Stimulated activated CD4-positive, alpha-beta T cell treated with anti-CD3 and anti-CD28 coated beads, TNF-alpha, amount 100 ng/mL, for 4 hours (primary cell): ENCODE measurements around the gene TAP2.

Experiments
- DNase-seq, 3 experiments: peaks; one replicate each; pipeline ENCODE4 v3.0.0-alpha.2; 2020; ENCODE audit warnings: low read depth in 3 of 3

Gene TAP2

DNA sequence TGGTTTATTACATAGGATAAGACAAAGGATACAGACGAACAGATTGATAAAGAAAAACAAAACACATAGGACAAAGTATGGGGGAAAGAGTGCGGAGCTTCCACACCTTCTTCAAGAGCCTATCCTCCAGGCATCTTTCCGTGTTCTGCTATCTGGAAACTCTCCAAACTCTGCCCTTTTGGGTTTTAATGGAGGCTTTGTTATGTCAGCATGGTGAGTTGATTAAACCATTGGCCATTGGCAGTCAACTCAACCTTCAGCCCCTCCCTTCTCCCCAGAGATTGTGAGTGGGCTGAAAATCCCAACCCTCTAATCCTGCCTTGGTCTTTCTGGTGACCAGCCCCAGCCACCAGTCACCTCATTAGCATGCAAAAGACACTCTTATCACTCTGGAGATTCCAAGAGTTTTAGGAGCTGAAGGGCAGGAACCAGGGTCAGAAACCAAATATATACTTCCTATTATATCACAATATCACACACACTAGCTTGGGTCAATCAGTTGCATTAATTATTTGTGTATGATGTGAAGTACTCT is 45.6 kb downstream of the TAP2 start:
- DNase-seq = no peak

DNA sequence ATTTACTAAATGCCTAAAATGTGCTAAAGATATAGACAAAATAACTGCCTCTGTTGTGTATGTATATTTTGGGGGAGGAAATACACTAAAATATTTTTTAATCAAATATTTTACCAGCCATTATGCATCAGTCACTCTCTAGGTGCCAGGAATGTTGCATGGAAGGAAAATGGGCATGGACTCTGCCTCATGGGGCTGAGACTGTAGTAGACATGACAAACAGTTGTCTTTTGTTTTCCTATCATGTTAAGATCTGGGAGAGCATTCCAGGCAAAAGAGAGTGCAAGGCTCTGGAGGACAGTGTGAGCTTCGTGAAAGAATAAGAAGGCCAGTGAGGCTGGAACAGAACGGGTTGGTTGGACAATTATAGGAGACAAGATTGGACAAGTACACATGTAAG is 48.2 kb downstream of the TAP2 start:
- no peak for DNase-seq
